Activated T-cell treated with anti-CD3 and anti-CD28 coated beads, Interleukin-2, amount 50 U/mL, for 1 hour (primary cell): ENCODE data around the gene AGTRAP.

Experiments used
- DNase-seq: peaks from one replicate; pipeline ENCODE4 v3.0.0-alpha.2; 2020

AGTRAP gene

GRCh38 chr1:11736746-11737639, 1.1 kb downstream of the AGTRAP start:
- peak; percentile 40 for DNase-seq

- no peak for DNase-seq
Observed at GRCh38 chr1:11738096-11738495, 2.2 kb downstream of the AGTRAP start.

GRCh38 chr1:11738783-11739182, 2.8 kb downstream of the AGTRAP start:
- DNase-seq = no peak

GRCh38 chr1:11740258-11741192, 4.6 kb downstream of the AGTRAP start:
- no peak for DNase-seq

GRCh38 chr1:11741482-11741881, 5.5 kb downstream of the AGTRAP start:
- DNase-seq = no peak

GRCh38 chr1:11741919-11742558, 6.1 kb downstream of the AGTRAP start:
- DNase-seq = no peak

GRCh38 chr1:11744287-11744686, 8.4 kb downstream of the AGTRAP start:
- no peak for DNase-seq

- DNase-seq = no peak
Observed at GRCh38 chr1:11746092-11746491, 10.2 kb downstream of the AGTRAP start.

- DNase-seq = no peak
Observed at GRCh38 chr1:11746795-11747487, 11.0 kb downstream of the AGTRAP start.

- no peak for DNase-seq
Observed at GRCh38 chr1:11748294-11749202, 12.6 kb downstream of the AGTRAP start.

GRCh38 chr1:11749203-11749689, 13.3 kb downstream of the AGTRAP start:
- DNase-seq = peak; percentile 62

- no peak for DNase-seq
Observed at GRCh38 chr1:11749996-11750395, 14.1 kb downstream of the AGTRAP start.

- no peak for DNase-seq
Observed at GRCh38 chr1:11751087-11751486, 15.2 kb downstream of the AGTRAP start.

GRCh38 chr1:11752359-11753088, 16.6 kb downstream of the AGTRAP start:
- no peak for DNase-seq

- no peak for DNase-seq
Observed at GRCh38 chr1:11753555-11754208, 17.7 kb downstream of the AGTRAP start.

- no peak for DNase-seq
Observed at GRCh38 chr1:11757047-11757446, 21.1 kb downstream of the AGTRAP start.

GRCh38 chr1:11759791-11760190, 23.9 kb downstream of the AGTRAP start:
- no peak for DNase-seq

GRCh38 chr1:11761285-11761684, 25.3 kb downstream of the AGTRAP start:
- DNase-seq = no peak

- peak; percentile 39 for DNase-seq
Observed at GRCh38 chr1:11761988-11762406, 26.1 kb downstream of the AGTRAP start, which contains the start of gene C1orf167. Gene C1orf167 (plus strand): TSS chr1:11762193. CDS start chr1:11764401, 2,208 bp downstream.

GRCh38 chr1:11764115-11764514, 28.2 kb downstream of the AGTRAP start:
- DNase-seq = no peak
